ENCODE measurements around the gene ADH5.

DNA sequence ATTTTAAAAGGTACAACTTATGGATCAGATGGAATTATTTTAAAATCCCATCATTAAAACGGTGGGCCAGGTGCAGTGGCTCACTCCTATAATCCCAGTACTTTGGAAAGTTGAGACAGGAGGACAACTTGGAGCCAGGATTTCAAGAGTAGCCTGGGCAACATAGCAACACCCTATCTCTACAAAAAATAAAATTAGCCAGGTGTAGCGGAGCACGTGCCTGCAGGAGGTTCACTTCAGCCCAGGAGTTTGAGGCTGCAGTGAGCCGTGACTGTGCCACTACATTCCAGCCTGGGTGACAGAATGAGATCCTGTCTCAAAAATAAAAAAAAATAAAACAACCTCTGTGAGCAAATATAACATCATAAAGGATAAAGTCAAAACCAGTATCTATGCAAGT is 11.4 kb downstream of the ADH5 start:
- TF ChIP-seq, protein P1, sequence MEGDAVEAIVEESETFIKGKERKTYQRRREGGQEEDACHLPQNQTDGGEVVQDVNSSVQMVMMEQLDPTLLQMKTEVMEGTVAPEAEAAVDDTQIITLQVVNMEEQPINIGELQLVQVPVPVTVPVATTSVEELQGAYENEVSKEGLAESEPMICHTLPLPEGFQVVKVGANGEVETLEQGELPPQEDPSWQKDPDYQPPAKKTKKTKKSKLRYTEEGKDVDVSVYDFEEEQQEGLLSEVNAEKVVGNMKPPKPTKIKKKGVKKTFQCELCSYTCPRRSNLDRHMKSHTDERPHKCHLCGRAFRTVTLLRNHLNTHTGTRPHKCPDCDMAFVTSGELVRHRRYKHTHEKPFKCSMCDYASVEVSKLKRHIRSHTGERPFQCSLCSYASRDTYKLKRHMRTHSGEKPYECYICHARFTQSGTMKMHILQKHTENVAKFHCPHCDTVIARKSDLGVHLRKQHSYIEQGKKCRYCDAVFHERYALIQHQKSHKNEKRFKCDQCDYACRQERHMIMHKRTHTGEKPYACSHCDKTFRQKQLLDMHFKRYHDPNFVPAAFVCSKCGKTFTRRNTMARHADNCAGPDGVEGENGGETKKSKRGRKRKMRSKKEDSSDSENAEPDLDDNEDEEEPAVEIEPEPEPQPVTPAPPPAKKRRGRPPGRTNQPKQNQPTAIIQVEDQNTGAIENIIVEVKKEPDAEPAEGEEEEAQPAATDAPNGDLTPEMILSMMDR (IDR thresholded peaks at IDR 0.05) = no peak
- TF ChIP-seq POLR2A (IDR thresholded peaks at IDR 0.05; ENCODE audit: low read depth) = no peak
- no peak for TF ChIP-seq POLR2AphosphoS5 (IDR thresholded peaks at IDR 0.05)

Measured in esophagus muscularis mucosa (tissue), 3 donors.